Posterior vena cava (tissue), 2 donors: ENCODE results near the gene GPANK1. TPM values are rescaled to one million over a fixed set of nuclear protein-coding genes. Genes with fewer than 3 reads are reported as not detected.

Experiments
- DNase-seq: peaks from one replicate; pipeline ENCODE4 v3.0.0-alpha.2; 2020; ENCODE audit warnings: low spot score
- intact Hi-C, 2 donors: fragments of 100-400 bp; cut with DNase I; formaldehyde crosslinking; loops; one replicate each; pipeline versions ENCODE4 v1.14.1 to v1.14.2; 2022 to 2023
- total RNA-seq, 2 donors: library from RNA; stranded (reverse); fragmentation: NEBNext Ultra II Directional; extraction: Animal tissue kit (Norgen Biotek cat#: 25700); gene quantifications; one replicate each; pipeline ENCODE4 v1.2.1, GENCODE V29; 2021
- donor health status: DM: yes; HTN: yes; CAD: no.
- donor health status: DM: yes; HTN: yes; CAD: no.

Gene GPANK1
- total RNA-seq, 2 donors from 2014 or later, result 7.8 to 10.1 TPM

DNA sequence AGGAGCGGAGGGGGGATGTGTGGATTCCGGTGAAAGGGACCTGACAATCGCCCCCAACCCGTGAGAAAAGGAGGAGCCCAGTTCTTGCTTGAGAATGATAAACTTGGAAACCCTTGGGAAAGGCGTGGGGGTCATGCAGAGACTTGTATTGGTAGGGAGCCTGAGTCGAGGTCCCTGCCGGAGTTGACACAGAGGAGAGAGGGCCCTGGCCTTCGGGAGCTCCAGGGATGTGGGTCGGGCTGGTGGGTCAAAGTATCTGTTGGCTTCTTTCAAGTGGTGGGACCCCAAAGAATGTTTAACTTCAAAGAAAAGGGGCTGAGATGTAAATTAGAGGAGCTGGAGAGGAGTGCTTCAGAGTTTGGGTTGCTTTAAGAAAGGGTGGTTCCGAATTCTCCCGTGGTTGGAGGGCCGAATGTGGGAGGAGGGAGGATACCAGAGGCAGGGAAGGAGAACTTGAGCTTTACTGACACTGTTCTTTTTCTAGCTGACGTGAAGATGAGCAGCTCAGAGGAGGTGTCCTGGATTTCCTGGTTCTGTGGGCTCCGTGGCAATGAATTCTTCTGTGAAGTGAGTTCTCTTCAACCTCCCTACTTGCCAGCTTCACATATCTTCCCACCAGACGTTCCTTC is 1.7 kb upstream of the GPANK1 start:
- no peak for DNase-seq
- intact Hi-C loops, result no loop called here

DNA sequence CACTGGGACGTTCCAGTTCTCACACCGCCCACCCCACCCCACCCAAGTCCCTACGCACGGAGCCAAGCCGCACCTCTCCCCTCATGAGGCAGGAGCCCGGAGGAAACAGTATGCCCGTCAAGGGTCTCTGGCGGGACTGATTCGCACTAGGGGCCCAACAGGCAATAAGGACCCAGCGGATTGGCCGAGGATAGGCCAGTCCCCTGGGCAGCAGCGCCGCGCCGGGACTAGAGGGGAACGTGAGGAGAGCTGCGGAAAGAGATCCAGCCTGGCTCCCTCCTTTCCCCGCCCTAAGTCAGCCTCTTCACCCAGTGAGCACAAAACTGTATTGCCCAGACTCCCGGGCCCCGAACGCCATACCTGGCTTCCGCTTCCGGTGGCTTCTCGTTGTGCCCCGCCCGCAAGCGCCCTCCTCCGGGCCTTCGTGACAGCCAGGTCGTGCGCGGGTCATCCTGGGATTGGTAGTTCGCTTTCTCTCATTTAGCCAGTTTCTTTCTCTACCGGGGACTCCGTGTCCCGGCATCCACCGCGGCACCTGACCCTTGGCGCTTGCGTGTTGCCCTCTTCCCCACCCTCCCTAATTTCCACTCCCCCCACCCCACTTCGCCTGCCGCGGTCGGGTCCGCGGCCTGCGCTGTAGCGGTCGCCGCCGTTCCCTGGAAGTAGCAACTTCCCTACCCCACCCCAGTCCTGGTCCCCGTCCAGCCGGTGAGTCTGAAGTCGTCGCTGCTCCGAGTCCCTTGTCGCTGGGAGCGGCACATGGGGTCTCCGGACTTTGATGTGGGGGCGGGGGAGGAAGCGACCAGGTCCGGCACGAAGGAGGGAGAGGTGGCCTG is 922 bp upstream of the GPANK1 start, which contains the start of gene CSNK2B:
CSNK2B (plus strand) TSS at position 580 of the 836 bp plus-strand sequence. CDS start 752 bp downstream, outside the sequence.
- DNase-seq, result peak; percentile 99
- intact Hi-C loops, result no loop called here

DNA sequence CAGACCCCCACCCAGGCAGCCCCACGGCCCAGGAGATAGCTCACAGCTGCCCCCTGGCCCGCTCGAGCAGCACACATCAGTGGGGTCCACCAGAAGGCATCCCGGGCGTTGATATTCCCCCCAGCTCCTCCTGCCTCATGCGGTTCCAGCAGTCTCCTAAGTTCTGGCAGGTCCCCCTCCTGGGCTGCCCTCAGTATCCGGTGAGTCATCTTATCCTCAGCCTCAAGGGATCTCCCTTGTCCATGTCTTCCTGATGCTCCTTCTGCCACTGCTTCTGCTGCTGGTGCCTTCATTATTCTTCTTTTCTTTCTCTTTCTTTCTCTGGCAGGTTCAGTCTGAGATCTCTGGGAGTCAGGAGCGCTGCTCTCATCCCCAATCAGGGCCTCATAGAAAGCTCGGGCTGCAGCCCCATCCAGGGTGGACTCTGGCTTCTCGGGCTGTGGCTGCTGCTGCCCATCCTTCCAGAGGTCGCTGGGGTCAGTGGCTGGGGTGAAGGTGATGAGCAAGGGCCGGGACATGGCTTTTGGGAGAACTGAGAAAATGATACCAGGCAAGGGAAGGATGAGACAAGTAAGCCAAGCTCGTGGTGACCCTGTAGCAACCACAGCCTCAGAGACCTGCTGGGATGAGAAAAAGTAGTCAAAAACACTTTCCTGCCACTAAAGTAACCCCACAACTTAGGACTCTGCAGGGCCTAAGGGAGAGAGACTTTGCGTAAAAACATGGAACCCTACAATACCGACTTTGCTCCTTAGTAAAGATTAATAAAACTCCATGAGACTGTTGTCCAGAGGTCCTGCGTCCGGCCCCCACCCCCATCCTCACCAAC is 622 bp downstream of the GPANK1 start:
- intact Hi-C loops, result no loop called here
- DNase-seq, result no peak

DNA sequence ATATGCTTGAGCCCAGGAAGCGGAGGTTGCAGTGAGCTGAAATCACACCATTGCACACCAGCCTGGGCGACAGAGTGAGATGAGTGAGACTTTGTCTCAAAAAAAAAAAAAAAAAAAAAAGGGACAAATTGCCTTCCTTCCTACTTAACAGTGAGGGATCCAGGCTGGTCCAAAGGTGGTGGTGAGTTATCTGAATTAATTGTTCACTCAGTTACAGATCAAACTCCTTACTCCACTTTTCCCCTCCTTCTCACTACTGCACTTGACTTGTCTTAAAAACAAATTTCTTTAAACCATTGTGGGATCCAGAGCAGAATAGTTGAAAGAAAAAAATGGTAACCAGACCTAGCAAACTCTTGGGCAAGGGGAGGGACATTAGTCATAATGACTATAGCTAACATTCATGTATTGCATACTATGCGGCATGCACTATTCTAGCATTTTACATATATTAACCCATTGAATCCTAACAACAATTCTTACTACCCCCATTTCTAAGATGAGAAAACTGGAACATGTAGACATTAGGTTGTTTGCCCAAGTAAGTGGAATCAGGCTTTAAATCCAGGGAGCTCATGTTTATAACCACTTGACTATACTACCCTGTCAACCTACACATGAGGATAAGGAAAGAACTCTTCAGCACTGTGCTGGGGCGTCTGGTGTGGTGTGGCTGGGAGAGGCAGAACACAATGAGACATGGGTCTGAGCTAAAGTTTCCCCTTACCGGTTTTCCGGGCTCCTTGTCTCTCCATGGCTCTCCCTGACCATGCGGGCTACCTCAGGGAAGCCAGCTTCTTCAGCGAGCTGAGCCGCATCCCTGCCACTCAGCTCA is 1.5 kb downstream of the GPANK1 start:
- no peak for DNase-seq
- intact Hi-C loops, result no loop called here

DNA sequence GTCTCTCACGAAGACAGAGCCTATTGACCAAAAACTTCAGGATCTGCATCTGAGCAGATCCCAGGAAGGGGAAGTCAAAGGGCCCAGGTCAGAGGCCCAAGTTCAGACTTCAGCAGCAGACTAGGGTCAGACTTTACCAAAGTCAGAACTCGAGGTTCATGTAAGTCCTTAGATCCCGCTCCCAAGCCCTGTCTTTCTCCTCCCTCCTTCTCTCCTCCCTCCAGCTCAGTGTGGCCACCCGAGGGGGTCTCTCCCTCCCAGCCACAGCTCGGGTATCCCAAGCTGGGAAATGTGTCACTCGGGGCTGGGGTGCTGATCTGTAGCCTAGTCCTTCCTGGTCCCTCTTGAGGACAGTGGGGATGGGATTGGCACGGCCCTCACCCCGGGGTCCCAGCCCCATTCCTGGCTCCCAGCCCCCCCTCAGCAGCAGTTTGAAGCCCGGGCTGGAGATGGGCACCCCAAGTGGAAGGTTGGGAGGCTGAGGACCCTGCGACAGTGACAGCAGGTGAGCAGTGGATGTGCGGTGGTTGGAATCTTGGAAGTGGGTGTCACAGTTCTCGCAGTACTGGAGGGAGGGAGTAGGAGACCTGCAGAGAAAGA is 2.6 kb downstream of the GPANK1 start:
- intact Hi-C loops, result no loop called here

DNA sequence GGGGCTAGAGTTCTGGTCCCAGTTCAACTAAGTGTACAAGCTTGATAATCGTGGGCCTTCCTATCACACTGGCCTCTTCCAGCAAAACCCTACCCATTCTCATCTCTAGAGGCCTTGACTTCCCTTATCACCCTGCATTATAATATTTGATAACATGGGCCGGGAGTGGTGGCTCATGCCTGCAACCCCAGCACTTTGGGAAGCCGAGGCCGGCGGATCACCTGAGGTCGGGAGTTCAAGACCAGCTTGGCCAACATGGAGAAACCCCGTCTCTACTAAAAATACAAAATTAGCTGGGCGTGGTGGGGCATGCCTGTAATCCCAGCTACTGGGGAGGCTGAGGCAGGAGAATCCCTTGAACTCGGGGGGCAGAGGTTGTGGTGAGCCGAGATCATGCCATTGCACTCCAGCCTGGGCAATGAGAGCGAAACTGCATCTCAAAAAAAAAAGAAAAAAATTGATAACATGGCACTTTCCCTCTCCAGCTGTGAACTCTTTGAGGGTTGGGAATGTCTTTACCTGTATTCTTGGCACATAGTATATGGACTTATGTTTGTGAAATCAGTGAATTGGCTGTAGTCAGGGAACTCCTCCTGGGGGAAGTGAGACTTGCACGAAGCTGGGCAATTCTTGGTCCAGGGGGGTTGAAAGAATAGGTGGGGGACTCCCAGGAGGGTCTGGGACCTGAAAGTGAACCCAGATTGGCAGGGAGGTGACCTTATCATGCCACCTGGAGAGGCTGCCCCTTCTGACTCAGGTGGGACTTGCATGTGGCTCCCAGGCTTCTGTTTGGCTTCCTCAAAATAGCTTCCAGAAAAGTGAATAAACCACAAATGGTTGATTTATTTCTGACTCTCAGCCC is 3.3 kb downstream of the GPANK1 start:
- intact Hi-C loops, result no loop called here
- no peak for DNase-seq

More for the DNA sequence above, 2.6 kb downstream of the GPANK1 start:
- DNase-seq, result no peak

DNA sequence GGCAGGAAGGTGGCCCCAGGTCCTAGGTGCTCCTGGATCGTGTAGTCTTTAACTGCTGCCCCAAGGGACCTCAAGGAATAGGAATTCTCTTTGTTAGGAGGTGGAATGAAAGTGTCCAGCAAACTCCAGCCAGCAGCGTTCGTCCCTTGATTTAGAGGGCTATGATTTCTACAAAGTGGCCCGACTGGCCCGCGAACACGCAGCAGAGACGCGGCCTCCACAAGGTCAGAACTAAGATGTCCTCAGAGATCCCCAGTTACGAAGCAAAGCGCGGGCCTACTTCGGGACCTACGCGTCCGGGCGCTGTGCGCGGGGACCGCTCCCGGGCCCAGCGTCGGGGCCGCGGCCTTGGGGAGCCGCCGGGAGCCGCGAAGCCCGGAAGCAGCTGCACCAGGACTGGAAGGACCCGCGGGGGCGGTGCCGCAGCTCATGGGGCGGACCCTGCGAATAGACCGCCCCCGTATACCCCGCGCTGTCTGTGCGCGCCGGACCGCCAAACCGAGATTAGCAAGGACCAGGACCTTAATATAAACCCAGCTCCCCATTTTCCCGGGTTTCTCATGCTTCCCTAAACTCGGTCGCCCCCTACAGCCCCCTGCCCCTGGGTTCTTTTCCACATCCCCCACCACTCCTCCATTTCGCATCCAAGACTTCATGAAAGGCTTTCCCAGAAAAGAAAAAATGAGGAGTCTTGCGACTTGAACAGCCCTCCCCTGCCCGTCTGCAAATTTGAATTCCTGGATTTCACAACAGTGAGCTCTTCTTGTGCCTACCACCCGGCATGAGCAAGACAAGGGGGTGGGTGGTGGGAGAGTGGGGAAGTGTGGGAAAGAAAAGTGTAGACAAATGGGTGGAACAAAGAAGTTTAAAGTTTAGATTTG is 4.2 kb downstream of the GPANK1 start, which contains the start of gene C6orf47:
C6orf47 (minus strand) TSS at position 398 of the 881 bp plus-strand sequence. CDS start 831 bp downstream, outside the sequence.
- intact Hi-C loops, result no loop called here
- peak; percentile 95 for DNase-seq

DNA sequence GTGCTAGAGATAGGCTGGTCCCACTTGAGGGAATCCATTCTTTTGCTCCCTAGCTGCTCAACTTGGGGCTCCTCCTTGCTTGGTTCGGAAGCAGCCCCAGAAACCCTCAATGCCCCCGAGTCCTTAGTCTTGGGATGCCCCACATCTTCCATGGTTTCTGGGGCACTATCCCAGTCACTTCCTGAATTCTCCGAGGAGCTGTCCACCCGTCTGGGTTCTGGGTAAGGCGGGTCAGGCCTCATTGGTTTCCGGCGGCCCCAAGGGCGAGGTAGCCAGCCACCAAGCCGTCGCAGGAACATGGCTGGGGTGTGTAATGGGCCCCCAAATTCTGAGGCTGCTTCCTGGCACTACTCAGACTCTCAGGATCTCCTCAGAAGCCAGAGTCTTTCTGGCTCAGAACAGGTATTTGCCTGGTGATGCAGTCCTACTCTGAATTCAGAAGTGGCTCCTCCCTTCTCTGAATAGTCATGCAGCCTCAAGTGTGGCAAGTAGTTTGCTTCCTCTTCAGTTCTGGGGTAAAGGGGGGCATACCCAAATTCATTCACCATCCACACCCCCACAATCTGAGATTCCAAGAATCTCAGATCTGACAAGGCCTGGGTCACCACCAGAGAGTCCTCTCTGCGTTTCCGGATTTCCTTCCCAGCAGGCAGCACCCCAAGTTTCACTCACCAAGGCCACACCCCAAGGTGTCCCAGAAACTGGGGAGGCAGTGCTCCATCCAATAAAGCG is 5.0 kb downstream of the GPANK1 start:
- DNase-seq, result no peak
- intact Hi-C loops, result no loop called here

DNA sequence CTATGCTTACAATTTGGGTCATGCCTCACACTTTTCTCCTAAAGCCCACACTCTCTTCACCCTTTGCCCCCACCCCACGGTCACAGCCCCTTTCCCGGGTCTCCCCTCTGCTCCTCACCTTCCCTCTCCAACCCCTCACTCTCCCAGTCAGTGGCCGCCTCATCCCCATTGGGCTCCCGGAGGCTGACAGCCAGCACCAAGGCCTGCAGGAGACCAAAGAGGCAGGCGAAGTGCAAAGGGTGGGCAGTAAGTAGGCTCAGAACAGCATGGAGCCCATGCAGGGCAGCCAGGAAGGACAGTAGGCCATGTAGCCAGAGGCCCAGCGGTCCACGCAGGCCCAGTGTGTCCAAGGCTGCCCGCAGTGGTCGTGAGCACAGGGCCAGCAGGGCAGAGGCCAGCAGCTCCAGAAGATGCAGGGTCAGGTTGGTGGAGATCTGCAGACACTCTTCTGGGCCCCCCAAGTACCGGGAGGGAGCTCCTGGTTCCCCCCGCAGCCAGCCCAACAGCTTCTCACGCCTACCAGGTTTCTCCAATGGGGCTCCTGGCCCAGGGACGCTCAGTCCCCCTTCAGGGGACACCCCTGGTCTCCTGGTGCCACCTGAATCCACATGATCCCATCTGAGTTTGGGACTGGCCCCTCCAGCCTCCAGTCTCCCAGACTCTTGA is 5.7 kb downstream of the GPANK1 start:
- intact Hi-C loops, result no loop called here

DNA sequence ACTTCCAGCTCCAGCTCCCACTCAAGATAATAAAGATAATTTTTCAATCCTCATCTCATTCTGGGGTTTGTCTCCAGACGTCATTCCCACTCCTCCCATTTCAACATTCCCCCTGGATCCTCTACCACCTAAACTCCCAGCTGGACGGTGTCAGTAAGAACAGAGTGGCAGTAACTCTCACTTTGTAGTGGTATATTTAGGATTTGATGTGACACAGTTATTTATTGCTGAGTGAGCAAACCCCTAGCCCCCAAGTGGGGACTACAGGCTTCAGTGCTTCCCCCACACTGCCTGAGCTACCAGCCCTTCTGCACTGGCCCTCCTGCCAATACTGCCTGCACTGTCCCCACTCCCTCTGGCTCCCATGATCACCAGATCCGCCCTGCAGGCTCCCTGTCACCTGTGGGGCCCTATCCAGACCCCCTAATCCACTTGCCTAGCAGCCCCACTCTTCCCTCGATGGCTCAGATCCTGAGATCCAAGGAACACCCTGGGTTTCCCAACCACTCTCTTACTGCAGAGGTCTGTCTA is 6.6 kb downstream of the GPANK1 start:
- intact Hi-C loops, result no loop called here
- no peak for DNase-seq

More for the DNA sequence above, 5.7 kb downstream of the GPANK1 start:
- DNase-seq, result no peak

DNA sequence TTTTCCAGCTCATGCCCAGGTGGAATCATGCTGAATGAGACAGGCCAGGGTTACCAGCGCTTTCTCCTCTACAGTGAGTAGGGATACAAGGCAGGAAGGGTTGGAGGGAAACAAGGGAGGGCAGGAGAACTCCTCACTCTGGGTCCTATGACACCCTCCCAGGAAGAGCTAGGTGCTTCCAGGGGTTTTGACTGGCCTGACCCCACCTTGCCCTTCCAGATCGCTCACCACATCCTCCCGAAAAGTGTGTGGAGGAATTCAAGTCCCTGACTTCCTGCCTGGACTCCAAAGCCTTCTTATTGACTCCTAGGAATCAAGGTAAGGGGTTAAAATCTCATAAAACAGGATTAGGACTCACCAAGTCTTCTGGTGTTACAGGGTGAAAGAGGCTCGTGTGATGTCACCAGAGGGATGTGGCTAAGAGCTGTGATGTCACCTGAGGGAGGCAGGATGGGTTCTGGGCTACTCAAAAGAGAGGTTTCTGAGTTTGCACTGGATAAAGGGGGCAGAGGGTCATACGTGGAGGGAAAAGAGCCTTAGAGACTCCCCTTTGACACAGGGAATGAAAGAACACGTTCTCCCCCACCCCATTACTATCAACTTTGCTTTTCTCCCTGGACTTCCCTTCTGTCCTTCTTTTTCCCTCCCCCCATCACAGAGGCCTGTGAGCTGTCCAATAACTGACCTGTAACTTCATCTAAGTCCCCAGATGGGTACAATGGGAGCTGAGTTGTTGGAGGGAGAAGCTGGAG is 7.2 kb downstream of the GPANK1 start:
- intact Hi-C loops, result no loop called here
- DNase-seq, result no peak

DNA sequence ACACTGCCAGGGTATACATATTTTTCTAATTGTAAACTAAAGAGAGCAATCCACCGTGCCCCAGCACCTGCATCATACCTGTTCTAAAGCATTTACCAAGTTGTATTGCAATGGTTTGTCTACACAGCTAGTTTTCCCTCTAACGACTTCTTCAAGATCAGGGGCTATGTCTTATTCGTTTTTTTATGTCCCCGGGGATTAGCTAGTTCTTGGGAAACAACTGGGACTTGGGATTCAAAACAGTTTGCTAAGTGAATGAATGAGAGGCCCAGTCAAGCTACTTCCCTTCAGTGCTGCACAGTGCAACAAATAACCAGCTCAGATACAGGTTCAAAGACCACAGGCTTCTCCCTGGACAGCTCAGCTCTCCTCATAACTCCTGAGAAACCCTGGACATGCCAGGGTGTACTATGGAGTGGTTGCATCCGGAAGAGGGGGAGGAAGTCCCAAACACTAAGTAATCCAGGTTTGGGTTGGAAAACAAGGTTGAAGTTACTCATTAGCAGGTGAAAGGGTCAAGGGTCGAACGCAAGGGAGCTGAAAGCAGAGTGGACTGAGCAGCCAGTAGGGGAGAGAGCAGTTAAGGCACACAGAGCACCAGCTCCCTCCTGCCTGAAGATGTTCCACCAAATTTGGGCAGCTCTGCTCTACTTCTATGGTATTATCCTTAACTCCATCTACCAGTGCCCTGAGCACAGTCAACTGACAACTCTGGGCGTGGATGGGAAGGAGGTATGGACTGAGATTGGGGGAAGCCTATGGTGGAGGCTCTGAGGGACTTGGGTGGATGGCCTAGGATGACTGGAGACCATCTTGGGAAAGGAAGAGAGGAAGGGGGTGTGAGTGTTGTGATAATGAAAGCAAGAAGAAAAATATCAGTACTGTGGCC is 9.2 kb downstream of the GPANK1 start, which contains the start of gene APOM:
APOM (plus strand) TSS at position 546 of the 889 bp plus-strand sequence; CDS start at position 619, 73 bp downstream.
- no peak for DNase-seq
- intact Hi-C loops, result no loop called here

DNA sequence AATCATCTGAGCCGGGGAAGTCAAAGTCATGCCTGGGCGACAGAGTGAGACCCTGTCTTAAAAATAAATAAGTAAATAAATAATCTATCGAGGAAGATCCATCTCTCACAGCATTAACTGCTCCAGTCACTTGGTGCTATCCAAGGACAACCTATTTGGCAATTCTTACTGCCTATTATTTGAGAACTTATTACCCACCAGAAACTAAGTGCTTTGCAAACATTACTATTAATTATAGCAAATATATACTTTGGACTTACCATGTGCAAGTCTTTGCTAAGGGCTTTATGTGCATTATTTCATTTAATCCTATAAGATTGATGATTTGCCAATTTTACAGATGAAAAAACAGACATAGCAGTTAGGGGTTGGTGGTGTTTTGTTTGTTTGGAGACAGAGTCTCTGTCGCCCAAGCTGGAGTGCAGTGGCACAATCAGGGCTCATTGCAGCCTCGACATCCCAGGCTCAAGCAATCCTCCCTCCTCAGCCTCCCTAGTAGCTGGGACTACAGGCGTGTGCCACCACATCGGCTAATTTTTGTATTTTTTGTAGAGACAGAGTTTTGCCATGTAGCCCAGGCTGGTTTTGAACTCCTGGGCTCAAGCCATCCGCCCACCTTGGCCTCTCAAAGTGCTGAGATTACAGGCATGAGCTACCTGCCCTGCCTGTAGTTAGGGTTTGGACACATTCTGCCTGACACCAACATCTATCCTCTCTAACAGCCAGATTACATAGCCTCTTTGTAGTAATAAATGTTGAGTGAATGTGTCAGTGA is 10.0 kb downstream of the GPANK1 start:
- intact Hi-C loops, result no loop called here
- no peak for DNase-seq
